Esophagus squamous epithelium (tissue), 4 donors: ENCODE measurements around the gene ZNF575.

Source experiments
- POLR2A ChIP-seq, 4 donors: fragments of 450-650 bp; IDR thresholded peaks; one replicate each; pipeline ENCODE4 v1.6.1; 2017; ENCODE audit warnings: antibody characterized with exemption in 4 of 4, mild to moderate bottlenecking in 4 of 4, moderate library complexity in 3 of 4
- TF ChIP-seq, protein P1 (sequence below), 6 experiments: fragments of 450-650 bp in 4 of 6; fragments of 200-600 bp in 2 of 6; sonication (generic) in 2 of 6; IDR thresholded peaks; one replicate each; pipeline ENCODE4 v1.5.1; 2016 to 2019; ENCODE audit warnings: antibody characterized with exemption in 6 of 6, mild to moderate bottlenecking in 4 of 6, moderate library complexity in 4 of 6

DNA sequence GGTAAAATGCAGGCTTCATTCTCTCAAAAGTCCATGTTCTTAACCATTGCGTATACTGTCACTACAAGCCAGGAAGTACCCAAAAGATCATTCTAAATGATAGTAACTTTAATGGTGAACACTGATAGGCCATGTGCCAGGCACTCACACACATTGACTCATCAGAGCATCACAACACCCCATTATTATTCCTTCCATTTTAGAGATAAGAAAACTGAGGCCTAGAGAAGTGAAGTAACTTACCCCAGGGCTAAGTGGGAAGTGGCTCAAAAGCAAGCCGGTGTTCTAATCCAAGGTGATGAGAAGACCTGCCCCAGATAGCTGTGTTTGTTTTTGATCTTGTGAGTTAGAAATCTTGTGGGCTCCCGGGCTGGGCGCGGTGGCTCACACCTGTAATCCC, 27.0 kb upstream of the ZNF575 start:
- TF ChIP-seq, protein P1, sequence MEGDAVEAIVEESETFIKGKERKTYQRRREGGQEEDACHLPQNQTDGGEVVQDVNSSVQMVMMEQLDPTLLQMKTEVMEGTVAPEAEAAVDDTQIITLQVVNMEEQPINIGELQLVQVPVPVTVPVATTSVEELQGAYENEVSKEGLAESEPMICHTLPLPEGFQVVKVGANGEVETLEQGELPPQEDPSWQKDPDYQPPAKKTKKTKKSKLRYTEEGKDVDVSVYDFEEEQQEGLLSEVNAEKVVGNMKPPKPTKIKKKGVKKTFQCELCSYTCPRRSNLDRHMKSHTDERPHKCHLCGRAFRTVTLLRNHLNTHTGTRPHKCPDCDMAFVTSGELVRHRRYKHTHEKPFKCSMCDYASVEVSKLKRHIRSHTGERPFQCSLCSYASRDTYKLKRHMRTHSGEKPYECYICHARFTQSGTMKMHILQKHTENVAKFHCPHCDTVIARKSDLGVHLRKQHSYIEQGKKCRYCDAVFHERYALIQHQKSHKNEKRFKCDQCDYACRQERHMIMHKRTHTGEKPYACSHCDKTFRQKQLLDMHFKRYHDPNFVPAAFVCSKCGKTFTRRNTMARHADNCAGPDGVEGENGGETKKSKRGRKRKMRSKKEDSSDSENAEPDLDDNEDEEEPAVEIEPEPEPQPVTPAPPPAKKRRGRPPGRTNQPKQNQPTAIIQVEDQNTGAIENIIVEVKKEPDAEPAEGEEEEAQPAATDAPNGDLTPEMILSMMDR (IDR thresholded peaks at IDR 0.05) = no peak
- no peak for TF ChIP-seq POLR2A (IDR thresholded peaks at IDR 0.05)
